OCI-LY7 (cell line): ENCODE data around the gene FGGY. TPM values are rescaled to one million over a fixed set of nuclear protein-coding genes. Genes with fewer than 3 reads are reported as not detected.

ENCODE experiments used
- BruUV-seq: library from RNA; stranded (reverse); fragments of 400-500 nt; replicated peaks from 2 replicates; lab custom pipeline; 2021; lab: Mats Ljungman, UMichigan
- CTCF ChIA-PET: fragments of 300-600 bp; sonication (Branson Sonifier 250); formaldehyde crosslinking; loops from one replicate; lab custom pipeline; 2022; ENCODE audit warnings: antibody characterized with exemption; ENCODE audit not compliant: unreplicated experiment; lab: Charles Lee
- POLR2A ChIA-PET: fragments of 300-600 bp; sonication (Branson Sonifier 250); formaldehyde crosslinking; loops from one replicate; lab custom pipeline; 2022; ENCODE audit warnings: antibody characterized with exemption; lab: Charles Lee
- DNase-seq: peaks from one replicate; pipeline ENCODE4 v3.0.0-alpha.2; 2015; ENCODE audit warnings: low spot score
- H2AFZ ChIP-seq: fragments of 200-600 bp; sonication (generic), shearing (Covaris generic); 2 replicates; pipeline ENCODE4 v1.6.1; 2014; ENCODE audit warnings: mild to moderate bottlenecking, antibody characterized with exemption, low read length, moderate library complexity
- H3K27ac ChIP-seq: fragments of 200-600 bp; sonication (generic); 2 replicates; pipeline ENCODE4 v1.5.1; 2014; ENCODE audit warnings: mixed run types, low read depth, mild to moderate bottlenecking, moderate library complexity, low read length, inconsistent platforms; ENCODE audit not compliant: poor library complexity, severe bottlenecking
- H3K36me3 ChIP-seq: fragments of 200-600 bp; sonication (generic); 2 replicates; pipeline ENCODE4 v1.6.1; 2014; ENCODE audit warnings: mild to moderate bottlenecking, antibody characterized with exemption, low read length, moderate library complexity, mixed read lengths; ENCODE audit not compliant: insufficient read depth
- H3K4me1 ChIP-seq: fragments of 200-600 bp; sonication (generic); 2 replicates; pipeline ENCODE4 v1.5.1; 2014; ENCODE audit warnings: mild to moderate bottlenecking, low read length; ENCODE audit not compliant: insufficient read depth, poor library complexity, severe bottlenecking
- H3K4me2 ChIP-seq: fragments of 200-600 bp; sonication (generic); 2 replicates; pipeline ENCODE4 v1.6.1; 2014; ENCODE audit warnings: mild to moderate bottlenecking, low read length
- H3K4me3 ChIP-seq: fragments of 200-600 bp; sonication (generic); 2 replicates; pipeline ENCODE4 v1.5.1; 2014; ENCODE audit warnings: mild to moderate bottlenecking, low read depth, low read length; ENCODE audit not compliant: poor library complexity, severe bottlenecking
- H3K79me2 ChIP-seq: fragments of 200-600 bp; sonication (generic); 2 replicates; pipeline ENCODE4 v1.6.1; 2016; ENCODE audit warnings: low read depth, mild to moderate bottlenecking, low read length, moderate library complexity, mixed read lengths; ENCODE audit not compliant: insufficient read depth
- H3K9me2 ChIP-seq: fragments of 200-600 bp; sonication (generic); 2 replicates; pipeline ENCODE4 v1.6.1; 2016; ENCODE audit warnings: mild to moderate bottlenecking, low read length, mixed read lengths; ENCODE audit not compliant: insufficient read depth
- H3K9me3 ChIP-seq: fragments of 200-600 bp; sonication (generic); 2 replicates; pipeline ENCODE4 v1.6.1; 2014; ENCODE audit warnings: mild to moderate bottlenecking, mixed run types, low read length, mixed read lengths
- H4K20me1 ChIP-seq: fragments of 200-600 bp; sonication (generic); 2 replicates; pipeline ENCODE4 v1.6.1; 2014; ENCODE audit warnings: mild to moderate bottlenecking, antibody characterized with exemption, low read length, moderate library complexity, mixed read lengths; ENCODE audit not compliant: insufficient read depth
- CTCF ChIP-seq: fragments of 200-600 bp; sonication (generic); conservative IDR thresholded peaks from 2 replicates; pipeline ENCODE4 v1.5.1; 2014; ENCODE audit warnings: mild to moderate bottlenecking, antibody characterized with exemption, low read length, moderate library complexity, mixed read lengths
- EZH2phosphoT487 ChIP-seq: fragments of 200-600 bp; sonication (generic); IDR thresholded peaks from 2 replicates; pipeline ENCODE4 v1.6.1; 2018; ENCODE audit warnings: low read depth, borderline replicate concordance, mild to moderate bottlenecking, mixed run types, antibody characterized with exemption, low read length, moderate library complexity, mixed read lengths
- intact Hi-C: fragments of 100-400 bp; cut with micrococcal nuclease; formaldehyde crosslinking; loops from one replicate; pipeline ENCODE4 v1.10.0; 2022; ENCODE audit not compliant: unreplicated experiment
- total RNA-seq, 2 experiments: library from RNA; depleted of rRNA in 1 of 2; stranded (reverse); fragments of >200 nt in 1 of 2; shearing (Covaris generic) in 1 of 2; gene quantifications; 2 replicates each; pipeline ENCODE4 v1.2.3, GENCODE V29; 2014 to 2022

FGGY gene
- total RNA-seq, 2 experiments from 2014 or later, result 0.63 to 4.5 TPM

GRCh38 chr1:59391212-59392179, 94.6 kb downstream of the FGGY start:
- Histone ChIP-seq H3K27ac (no peak overlapping the region), H3K4me3 (no peak overlapping the region), H3K9me3 (no peaks in the 10 kb centered on the region), H3K79me2 (no peaks in the 10 kb centered on the region), H3K36me3 (no peaks in the 10 kb centered on the region), H4K20me1 (no peaks in the 10 kb centered on the region), H2AFZ (no peak overlapping the region), H3K4me1 (no peaks in the 10 kb centered on the region), H3K9me2 (no peaks in the 10 kb centered on the region), H3K4me2 (no peak overlapping the region)
- no peak for DNase-seq
- no TSS peak for BruUV-seq
- ChIA-PET CTCF (no interaction called here), POLR2A (no interaction called here)
- TF ChIP-seq EZH2phosphoT487 (no peak), CTCF (no peak)
- intact Hi-C loops, result no loop called here

GRCh38 chr1:59393211-59394180, 96.6 kb downstream of the FGGY start:
- intact Hi-C loops, result no loop called here
- TF ChIP-seq CTCF (no peak), EZH2phosphoT487 (no peak)
- no peak overlapping the region for H3K27ac ChIP-seq
- no peak overlapping the region for H3K4me3 ChIP-seq
- POLR2A ChIA-PET, result interaction anchor here (0.8 to 1.3 kb wide), 3 partner anchors 9 to 27 kb away, joined by 3 read pairs; no protein-coding TSS in a partner anchor
- no peaks in the 10 kb centered on the region for H3K9me3 ChIP-seq
- no peak for DNase-seq
- H3K79me2 ChIP-seq, result no peaks in the 10 kb centered on the region
- no peak overlapping the region for H2AFZ ChIP-seq
- CTCF ChIA-PET, result no interaction called here
- H4K20me1 ChIP-seq, result no peaks in the 10 kb centered on the region
- no peaks in the 10 kb centered on the region for H3K9me2 ChIP-seq
- no peaks in the 10 kb centered on the region for H3K4me1 ChIP-seq
- no peaks in the 10 kb centered on the region for H3K36me3 ChIP-seq
- no peak overlapping the region for H3K4me2 ChIP-seq
- BruUV-seq, result no TSS peak
